GM18873 (cell line): Measurements from ENCODE around the gene ZCCHC14.
"Not testable (repeated sequence)": the region's sequence is repeated elsewhere in the genome, so short reads cannot be mapped to it uniquely, and the experiment has no call there.

Experiments used
- ATAC-seq: cut with Tn5 transposase; IDR thresholded peaks from one replicate; pipeline ENCODE4 v1.9.1; 2021; ENCODE audit warnings: mild to moderate bottlenecking, moderate library complexity, moderate number of reproducible peaks; ENCODE audit not compliant: unreplicated experiment, low FRiP score

ZCCHC14 gene

DNA sequence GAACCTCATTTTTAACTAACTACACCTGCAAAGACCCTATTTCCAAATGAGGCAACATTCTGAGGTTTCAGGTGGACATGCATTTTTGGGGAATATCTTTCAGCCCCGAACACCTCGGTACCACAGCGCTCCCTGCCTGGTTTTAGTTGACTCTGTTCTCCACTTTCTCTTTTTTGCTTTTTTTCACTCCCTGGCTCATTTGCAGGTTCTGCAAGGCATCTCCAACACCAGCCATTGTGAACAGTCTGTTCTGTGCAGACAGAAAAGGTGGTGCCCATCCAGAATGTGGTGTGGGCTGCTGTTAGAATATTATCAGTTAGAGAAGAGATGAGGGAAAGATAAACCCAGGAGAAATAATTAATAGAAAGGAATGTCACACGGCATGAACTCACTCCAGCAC is 32.5 kb upstream of the ZCCHC14 start:
- no peak for ATAC-seq

DNA sequence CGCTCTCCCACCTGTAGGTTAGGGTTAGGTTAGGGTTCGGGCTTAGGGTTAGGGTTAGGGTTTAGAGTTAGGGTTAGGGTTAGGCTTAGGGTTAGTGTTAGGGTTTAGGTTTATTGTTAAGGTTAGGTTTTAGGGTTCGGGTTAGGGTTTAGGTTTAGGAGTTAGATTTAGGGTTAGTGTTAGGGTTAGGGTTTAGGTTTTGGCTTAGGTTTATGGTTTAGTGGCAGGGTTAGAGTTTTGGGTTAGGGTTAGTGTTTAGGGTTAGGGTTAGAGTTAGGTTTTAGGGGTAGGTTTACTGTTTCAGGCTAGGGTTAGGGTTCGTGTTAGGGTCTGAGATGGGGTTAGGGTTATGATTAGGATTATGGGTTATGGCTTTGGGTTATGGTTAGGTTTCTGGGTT is 31.6 kb upstream of the ZCCHC14 start:
- no peak for ATAC-seq

- ATAC-seq: not testable (repeated sequence)
Observed at GRCh38 chr16:87523605-87524004, 30.8 kb upstream of the ZCCHC14 start.

DNA sequence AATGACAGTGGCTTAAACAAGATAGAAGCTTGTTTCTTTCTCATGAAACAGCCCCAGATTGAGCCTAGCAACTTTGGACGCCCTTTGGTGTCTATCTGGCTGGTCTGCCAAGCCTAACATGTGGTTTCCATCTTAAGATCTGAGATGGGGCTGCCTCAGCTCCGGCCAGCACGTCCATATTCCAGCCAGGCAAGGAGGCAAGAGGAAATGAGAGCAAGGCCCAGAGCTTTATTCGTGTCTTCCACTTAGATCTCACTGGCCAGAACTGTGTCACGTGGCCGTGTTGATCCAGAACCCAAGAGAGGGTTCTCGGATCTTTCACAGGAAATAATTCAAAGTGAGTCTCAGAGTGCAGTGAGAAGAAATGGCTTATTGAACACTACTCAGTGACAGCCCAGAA is 28.9 kb upstream of the ZCCHC14 start:
- ATAC-seq: not testable (repeated sequence)

DNA sequence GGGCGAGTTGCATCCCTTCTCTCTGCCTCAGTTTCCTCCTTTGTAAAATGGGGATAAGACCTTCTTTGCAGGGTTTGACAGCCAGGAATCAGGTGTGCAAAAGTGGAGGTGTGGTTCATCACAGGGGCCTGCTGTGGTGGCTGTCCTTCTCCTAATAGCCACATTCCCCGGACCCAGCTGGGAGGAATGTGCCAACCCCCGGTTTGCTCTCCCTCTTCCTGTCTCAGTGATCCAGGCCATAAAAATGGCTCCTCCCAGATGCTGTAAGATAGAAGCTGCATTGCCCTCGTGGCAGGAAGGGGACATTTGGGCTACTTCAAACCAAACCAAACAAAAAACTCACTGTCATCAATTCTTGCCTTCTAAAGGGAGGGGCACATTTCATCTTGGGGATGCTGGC is 26.3 kb upstream of the ZCCHC14 start:
- ATAC-seq: not testable (repeated sequence)

- ATAC-seq: not testable (repeated sequence)
Observed at GRCh38 chr16:87518430-87519051, 25.7 kb upstream of the ZCCHC14 start.

GRCh38 chr16:87517610-87518429 is 25.0 kb upstream of the ZCCHC14 start:
- ATAC-seq: not testable (repeated sequence)

DNA sequence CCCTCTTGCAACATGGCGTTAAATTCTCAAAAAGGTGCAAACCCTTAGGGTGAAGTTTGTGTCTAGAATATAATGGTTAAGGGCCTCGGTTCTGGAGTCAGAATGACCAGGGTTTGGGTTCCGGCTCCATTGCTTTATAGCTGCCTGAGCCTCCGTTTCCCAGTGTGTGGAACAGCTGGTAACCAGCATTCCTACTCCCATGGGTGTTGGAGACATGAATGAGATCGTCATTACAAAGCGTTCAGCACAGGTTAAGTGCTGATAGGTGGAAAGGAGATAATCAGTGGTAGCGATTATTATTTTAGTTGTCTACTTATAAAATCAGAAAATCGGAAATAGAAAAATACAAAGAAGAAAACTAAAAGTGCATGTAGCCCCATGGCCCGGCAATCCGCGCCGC is 23.5 kb upstream of the ZCCHC14 start:
- ATAC-seq: no peak

DNA sequence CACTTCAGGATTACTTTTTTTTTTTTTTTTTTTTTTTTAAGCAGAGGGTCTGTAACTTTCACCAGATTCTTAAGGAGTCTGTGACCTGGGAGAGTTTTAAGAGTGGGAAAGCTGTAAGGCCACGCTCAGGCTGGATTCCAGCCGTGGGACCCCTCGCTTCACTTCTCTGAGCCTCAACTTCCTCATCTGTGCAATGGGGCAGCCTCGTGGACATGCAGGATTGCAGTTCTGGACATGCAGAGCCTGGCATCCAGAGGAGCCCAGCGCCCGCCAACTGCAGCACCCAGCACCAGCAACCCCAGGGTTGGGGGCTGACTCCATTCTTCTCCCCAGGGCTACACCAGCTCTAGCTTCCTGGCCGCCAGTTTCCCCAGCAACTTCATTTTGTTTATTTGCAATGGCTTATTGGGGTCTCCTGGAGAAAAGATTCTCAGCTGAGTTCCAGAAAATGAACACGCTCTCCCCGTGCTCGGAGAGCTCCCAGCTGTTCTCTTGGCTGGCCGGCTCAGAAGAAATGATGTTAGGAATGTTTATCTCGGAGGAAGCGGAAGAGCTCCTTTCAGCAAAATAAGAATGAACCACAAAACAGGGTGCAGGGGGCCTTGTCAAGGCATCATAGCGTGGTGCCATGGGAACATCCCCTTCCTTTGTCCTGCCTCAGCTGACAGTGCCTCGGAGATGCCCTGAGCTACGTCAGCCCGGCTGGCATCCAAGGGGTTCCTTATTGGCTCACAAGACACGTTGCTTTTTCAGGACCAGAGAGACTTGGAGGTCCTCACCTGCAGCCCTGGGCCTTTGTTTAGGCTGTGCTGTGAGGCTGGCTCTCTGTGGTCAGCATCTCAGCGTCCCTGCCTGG is 22.9 kb upstream of the ZCCHC14 start:
- no peak for ATAC-seq

DNA sequence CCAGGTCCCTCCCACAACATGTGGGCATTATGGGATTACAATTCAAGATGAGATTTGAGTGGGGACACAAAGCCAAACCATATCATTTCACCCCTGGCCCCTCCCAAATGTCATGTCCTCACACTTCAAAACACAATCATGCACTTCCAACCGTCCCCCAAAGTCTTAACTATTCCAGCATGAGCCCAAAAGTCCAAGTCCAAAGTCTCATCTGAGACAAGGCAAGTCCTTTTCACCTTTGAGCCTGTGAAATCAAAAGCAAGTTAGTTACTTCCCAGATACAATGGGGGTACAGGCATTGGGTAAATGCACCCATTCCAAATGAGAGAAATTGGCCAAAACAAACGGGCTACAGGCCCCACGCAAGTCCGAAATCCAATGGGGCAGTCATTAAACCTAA is 17.0 kb upstream of the ZCCHC14 start:
- ATAC-seq: not testable (repeated sequence)

- no peak for ATAC-seq
Observed at GRCh38 chr16:87507351-87508069, 14.7 kb upstream of the ZCCHC14 start.

GRCh38 chr16:87506423-87507350 is 13.9 kb upstream of the ZCCHC14 start:
- no peak for ATAC-seq

DNA sequence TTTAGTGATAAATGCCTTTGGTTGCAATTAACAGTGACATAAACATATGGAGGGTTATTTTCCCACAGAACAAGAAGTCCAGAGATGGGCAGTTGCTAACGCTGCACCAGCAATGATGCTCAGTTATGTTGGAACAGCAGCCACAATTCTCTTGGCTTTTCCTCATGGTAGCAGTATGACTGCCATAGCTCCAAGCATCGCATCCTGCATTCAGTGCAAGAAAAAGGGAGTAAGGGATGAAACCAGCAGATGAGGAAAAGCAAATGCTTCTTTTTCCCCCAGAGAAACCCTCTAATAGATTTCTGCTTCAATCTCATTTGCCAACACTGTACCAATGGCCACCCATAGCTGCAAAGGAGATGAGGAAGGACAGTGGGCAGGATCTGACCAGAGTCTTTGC is 13.0 kb upstream of the ZCCHC14 start:
- no peak for ATAC-seq

DNA sequence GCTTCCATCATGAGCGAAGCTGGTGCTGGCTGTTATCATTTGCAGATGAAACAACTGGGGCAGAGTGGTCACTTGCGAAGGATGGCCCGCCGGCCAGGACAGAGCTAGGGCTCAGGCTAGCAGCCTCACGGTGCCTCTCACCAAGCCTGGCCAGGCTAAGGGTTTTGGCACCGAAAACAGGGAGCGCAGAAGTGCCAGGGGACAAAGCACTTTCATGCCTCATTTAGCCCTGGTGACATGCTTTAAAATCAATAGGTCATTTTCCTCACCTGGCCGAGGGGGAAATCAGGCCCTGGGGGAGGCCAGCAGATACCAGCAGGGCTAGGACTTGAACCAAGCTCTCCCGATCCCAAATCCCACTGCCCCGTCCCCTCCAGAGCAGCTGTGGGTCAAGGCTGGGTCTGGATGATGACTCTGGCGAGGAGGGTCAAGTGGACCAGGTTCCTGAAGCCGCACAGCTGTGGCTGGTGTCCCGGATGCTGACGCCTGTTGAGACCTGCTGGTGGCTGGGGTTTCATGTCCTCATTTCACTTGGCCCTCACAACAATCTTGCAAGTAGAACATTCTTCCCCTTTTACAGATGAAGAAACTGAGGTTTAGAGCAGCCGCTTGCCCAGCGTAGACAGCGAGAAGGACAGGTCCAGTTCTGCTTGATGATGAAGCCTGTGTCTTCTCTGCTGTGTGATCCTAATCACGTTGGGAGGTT is 10.6 kb upstream of the ZCCHC14 start:
- not testable (repeated sequence) for ATAC-seq

- ATAC-seq: no peak
Observed at GRCh38 chr16:87502308-87502969, 9.6 kb upstream of the ZCCHC14 start.

- no peak for ATAC-seq
Observed at GRCh38 chr16:87501117-87501516, 8.3 kb upstream of the ZCCHC14 start.

DNA sequence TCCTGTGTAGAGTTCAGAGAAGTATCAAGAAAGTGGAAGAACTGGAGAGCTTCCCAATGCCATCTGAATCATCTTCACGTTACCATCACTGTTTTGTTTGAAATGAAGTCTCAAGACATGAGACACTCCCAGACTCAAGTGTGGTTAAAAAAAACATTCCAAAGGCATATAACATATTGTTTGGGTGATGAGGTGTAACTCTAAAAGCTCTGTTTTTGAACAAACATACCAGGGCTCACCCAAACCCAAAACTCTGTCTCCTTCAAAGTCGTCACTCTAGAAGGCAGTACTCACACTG is 6.3 kb upstream of the ZCCHC14 start:
- ATAC-seq: no peak
